PC-3 (cell line): ENCODE results near the gene RNF17. TPM values are rescaled to one million over a fixed set of nuclear protein-coding genes. Genes with fewer than 3 reads are reported as not detected.

ENCODE experiments used
- ATAC-seq: fragments of 200-7000 bp; cut with Tn5 transposase; 2 replicates; pipeline ENCODE4 v1.9.1; 2020; ENCODE audit warnings: mild to moderate bottlenecking, moderate library complexity
- BruUV-seq: library from RNA; stranded (reverse); fragments of 400-500 nt; replicated peaks from 2 replicates; lab custom pipeline; 2021; lab: Mats Ljungman, UMichigan
- CTCF ChIA-PET: fragments of 300-600 bp; sonication (Branson Sonifier 250); formaldehyde crosslinking; loops from one replicate; lab custom pipeline; 2022; ENCODE audit warnings: antibody characterized with exemption; lab: Charles Lee
- POLR2A ChIA-PET: fragments of 300-600 bp; sonication (Branson Sonifier 250); formaldehyde crosslinking; loops from one replicate; lab custom pipeline; 2022; ENCODE audit warnings: antibody characterized with exemption; ENCODE audit not compliant: unreplicated experiment; lab: Charles Lee
- DNase-seq: peaks from one replicate; pipeline ENCODE4 v3.0.0-alpha.2; 2015
- H2AFZ ChIP-seq: fragments of 300-600 bp; sonication (generic); 2 replicates; pipeline ENCODE4 v1.6.0; 2016; ENCODE audit warnings: antibody characterized with exemption, low read length
- H3F3A ChIP-seq: fragments of 300-600 bp; sonication (generic); one replicate; pipeline ENCODE4 v1.6.0; 2017; ENCODE audit warnings: antibody characterized with exemption, low read length, control low read depth, mild to moderate bottlenecking; ENCODE audit not compliant: unreplicated experiment
- H3K27ac ChIP-seq: fragments of 300-600 bp; sonication (generic); 2 replicates; pipeline ENCODE4 v1.5.1; 2016; ENCODE audit warnings: mild to moderate bottlenecking, low read length
- H3K27me3 ChIP-seq: fragments of 300-600 bp; sonication (generic); 2 replicates; pipeline ENCODE4 v1.6.1; 2016; ENCODE audit warnings: low read length, mixed read lengths
- H3K36me3 ChIP-seq: fragments of 300-600 bp; sonication (generic); 2 replicates; pipeline ENCODE4 v1.6.1; 2016; ENCODE audit warnings: low read depth, mixed run types, low read length, mixed read lengths
- H3K4me1 ChIP-seq: fragments of 300-600 bp; sonication (generic); 2 replicates; pipeline ENCODE4 v1.5.1; 2016; ENCODE audit warnings: low read length; ENCODE audit not compliant: insufficient read depth
- H3K4me2 ChIP-seq: fragments of 300-600 bp; sonication (generic); 2 replicates; pipeline ENCODE4 v1.6.0; 2016; ENCODE audit warnings: low read length
- H3K4me3 ChIP-seq: fragments of 300-600 bp; sonication (generic); 2 replicates; pipeline ENCODE4 v1.5.1; 2016; ENCODE audit warnings: mild to moderate bottlenecking, low read length, mixed read lengths
- H3K79me2 ChIP-seq: fragments of 300-600 bp; sonication (generic); 2 replicates; pipeline ENCODE4 v1.6.1; 2017; ENCODE audit warnings: low read length, mixed read lengths
- H3K9ac ChIP-seq: fragments of 300-600 bp; sonication (generic); 2 replicates; pipeline ENCODE4 v1.6.0; 2016; ENCODE audit warnings: mild to moderate bottlenecking, low read length
- H3K9me2 ChIP-seq: fragments of 300-600 bp; sonication (generic); replicated peaks from 2 replicates; pipeline ENCODE4 v1.6.1; 2016; ENCODE audit warnings: mixed run types, low read length, mixed read lengths
- H3K9me3 ChIP-seq: fragments of 300-600 bp; sonication (generic); 2 replicates; pipeline ENCODE4 v1.6.1; 2016; ENCODE audit warnings: low read length, mixed read lengths
- H4K20me1 ChIP-seq: fragments of 300-600 bp; sonication (generic); 2 replicates; pipeline ENCODE4 v1.6.1; 2016; ENCODE audit warnings: low read length, mixed read lengths
- EZH2 ChIP-seq: fragments of 300-600 bp; sonication (generic); IDR thresholded peaks from one replicate; pipeline ENCODE4 v1.6.1; 2017; ENCODE audit warnings: antibody characterized with exemption, mild to moderate bottlenecking, low read length; ENCODE audit not compliant: unreplicated experiment
- EZH2phosphoT487 ChIP-seq: fragments of 300-600 bp; sonication (generic); IDR thresholded peaks from 2 replicates; pipeline ENCODE4 v1.6.1; 2018; ENCODE audit warnings: mild to moderate bottlenecking, antibody characterized with exemption, low read length, borderline replicate concordance
- intact Hi-C: fragments of 100-400 bp; cut with micrococcal nuclease; formaldehyde crosslinking; loops from 2 replicates; pipeline ENCODE4 v1.9.0; 2023
- total RNA-seq: library from RNA; depleted of rRNA; stranded (reverse); fragments of >200 nt; gene quantifications from 2 replicates; pipeline ENCODE4 v1.2.3, GENCODE V29; 2014
- TF ChIP-seq, protein P1 (sequence below): fragments of 300-600 bp; sonication (generic); conservative IDR thresholded peaks from 2 replicates; pipeline ENCODE4 v1.5.1; 2017; ENCODE audit warnings: antibody characterized with exemption, low read depth, mild to moderate bottlenecking, low read length

RNF17 gene
- total RNA-seq, 1 experiment from 2014 or later = not detected

GRCh38 chr13:24870380-24870760 is 106.4 kb downstream of the RNF17 start:
- no TSS peak for BruUV-seq

DNA sequence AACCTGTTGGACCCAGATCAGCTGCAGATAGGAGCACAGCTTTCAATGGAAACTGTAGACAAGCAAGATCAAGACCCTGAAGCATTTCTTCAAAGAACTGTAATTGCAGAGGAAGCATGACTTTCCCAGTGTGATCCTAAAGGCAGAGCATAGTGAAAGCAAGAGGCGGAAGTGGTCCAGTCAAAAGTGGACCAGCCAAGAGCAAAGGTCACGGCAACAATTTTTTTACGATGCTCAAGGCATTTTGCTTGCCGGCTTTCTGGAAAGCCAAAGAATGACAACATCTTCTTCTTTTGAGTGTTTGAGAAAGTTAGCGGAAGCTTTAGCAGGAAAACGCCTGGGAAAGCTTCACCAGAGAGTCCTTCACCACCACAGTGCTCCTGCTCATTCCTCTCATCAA is 111.6 kb downstream of the RNF17 start:
- intact Hi-C loops = no loop called here
- H3K4me2 ChIP-seq = no peak overlapping the region
- BruUV-seq = no TSS peak
- no peak overlapping the region for H2AFZ ChIP-seq
- H4K20me1 ChIP-seq = no peaks in the 10 kb centered on the region
- H3K4me1 ChIP-seq = no peaks in the 10 kb centered on the region
- TF ChIP-seq EZH2phosphoT487 = no peak
- TF ChIP-seq, protein P1, sequence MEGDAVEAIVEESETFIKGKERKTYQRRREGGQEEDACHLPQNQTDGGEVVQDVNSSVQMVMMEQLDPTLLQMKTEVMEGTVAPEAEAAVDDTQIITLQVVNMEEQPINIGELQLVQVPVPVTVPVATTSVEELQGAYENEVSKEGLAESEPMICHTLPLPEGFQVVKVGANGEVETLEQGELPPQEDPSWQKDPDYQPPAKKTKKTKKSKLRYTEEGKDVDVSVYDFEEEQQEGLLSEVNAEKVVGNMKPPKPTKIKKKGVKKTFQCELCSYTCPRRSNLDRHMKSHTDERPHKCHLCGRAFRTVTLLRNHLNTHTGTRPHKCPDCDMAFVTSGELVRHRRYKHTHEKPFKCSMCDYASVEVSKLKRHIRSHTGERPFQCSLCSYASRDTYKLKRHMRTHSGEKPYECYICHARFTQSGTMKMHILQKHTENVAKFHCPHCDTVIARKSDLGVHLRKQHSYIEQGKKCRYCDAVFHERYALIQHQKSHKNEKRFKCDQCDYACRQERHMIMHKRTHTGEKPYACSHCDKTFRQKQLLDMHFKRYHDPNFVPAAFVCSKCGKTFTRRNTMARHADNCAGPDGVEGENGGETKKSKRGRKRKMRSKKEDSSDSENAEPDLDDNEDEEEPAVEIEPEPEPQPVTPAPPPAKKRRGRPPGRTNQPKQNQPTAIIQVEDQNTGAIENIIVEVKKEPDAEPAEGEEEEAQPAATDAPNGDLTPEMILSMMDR = no peak
- TF ChIP-seq EZH2 = no peak
- POLR2A ChIA-PET = no interaction called here
- no peak overlapping the region for H3K9ac ChIP-seq
- no peaks in the 10 kb centered on the region for H3K79me2 ChIP-seq
- H3K4me3 ChIP-seq = no peak overlapping the region
- ATAC-seq (no peak), DNase-seq (no peak)
- peaks cover 39% of the 10 kb centered on the region for H3K27me3 ChIP-seq
- CTCF ChIA-PET = no interaction called here
- no peaks in the 10 kb centered on the region for H3K9me2 ChIP-seq
- H3K27ac ChIP-seq = no peak overlapping the region
- no peaks in the 10 kb centered on the region for H3K9me3 ChIP-seq
- H3K36me3 ChIP-seq = no peaks in the 10 kb centered on the region
- H3F3A ChIP-seq = no peaks in the 10 kb centered on the region

More at GRCh38 chr13:24870380-24870760, 106.4 kb downstream of the RNF17 start:
- H3K36me3 ChIP-seq = no peaks in the 10 kb centered on the region
- H3K27me3 ChIP-seq = peaks cover 62% of the 10 kb centered on the region
- TF ChIP-seq EZH2phosphoT487 (no peak), EZH2 (no peak)
- TF ChIP-seq, protein P1 = no peak
- H3K9ac ChIP-seq = no peak overlapping the region
- H3K4me3 ChIP-seq = no peak overlapping the region
- H2AFZ ChIP-seq = no peak overlapping the region
- intact Hi-C loops = no loop called here
- H3K9me3 ChIP-seq = no peaks in the 10 kb centered on the region
- no peaks in the 10 kb centered on the region for H4K20me1 ChIP-seq
- DNase-seq (no peak), ATAC-seq (no peak)
- no peaks in the 10 kb centered on the region for H3F3A ChIP-seq
- no peak overlapping the region for H3K4me2 ChIP-seq
- H3K4me1 ChIP-seq = peaks cover 5% of the 10 kb centered on the region
- CTCF ChIA-PET = no interaction called here
- no peaks in the 10 kb centered on the region for H3K79me2 ChIP-seq
- H3K27ac ChIP-seq = no peak overlapping the region
- POLR2A ChIA-PET = no interaction called here
- no peaks in the 10 kb centered on the region for H3K9me2 ChIP-seq

- H3K4me1 ChIP-seq = no peaks in the 10 kb centered on the region
- DNase-seq (no peak), ATAC-seq (no peak)
- H4K20me1 ChIP-seq = no peaks in the 10 kb centered on the region
- no peak overlapping the region for H3K4me2 ChIP-seq
- TF ChIP-seq EZH2phosphoT487 = no peak
- no peak overlapping the region for H3K4me3 ChIP-seq
- POLR2A ChIA-PET = no interaction called here
- H3K9ac ChIP-seq = no peak overlapping the region
- CTCF ChIA-PET = no interaction called here
- H3K27me3 ChIP-seq = peaks cover 32% of the 10 kb centered on the region
- H3K79me2 ChIP-seq = no peaks in the 10 kb centered on the region
- H3F3A ChIP-seq = no peaks in the 10 kb centered on the region
- intact Hi-C loops = no loop called here
- H3K36me3 ChIP-seq = no peaks in the 10 kb centered on the region
- no peak overlapping the region for H2AFZ ChIP-seq
- no peak overlapping the region for H3K27ac ChIP-seq
- no peaks in the 10 kb centered on the region for H3K9me2 ChIP-seq
- H3K9me3 ChIP-seq = no peaks in the 10 kb centered on the region
- BruUV-seq = no TSS peak
Measured at GRCh38 chr13:24877531-24877930, 113.6 kb downstream of the RNF17 start.
